Measurements from ENCODE around the gene TNFRSF25. TPM values are rescaled to one million over a fixed set of nuclear protein-coding genes. Genes with fewer than 3 reads are reported as not detected.

Gene TNFRSF25
- polyA plus RNA-seq, 2 of the 4 experiments (the other 2 are of a cell fraction), result 0.65 to 3.4 TPM

- ATAC-seq (no peak), DNase-seq (ENCODE audit: low read depth in 1 of 2, low spot score in 1 of 2) (no peak), FAIRE-seq (no peak)
- H3K4me2 ChIP-seq, result no peak overlapping the region
- POLR2A ChIA-PET, result no interaction called here
- CTCF ChIA-PET, result interaction anchor here (1.2 kb wide), 2 partner anchors 14 to 15 kb away, joined by 3 read pairs; no protein-coding TSS in a partner anchor
- no peak overlapping the region for H3K4me3 ChIP-seq
- no peak for TF ChIP-seq TFCP2L1 (CRISPR knock-in tag; IDR thresholded peaks at IDR 0.05)
- TF ChIP-seq RFX5 (IDR thresholded peaks at IDR 0.05), result no peak
- TF ChIP-seq ATOH8 (CRISPR knock-in tag; IDR thresholded peaks at IDR 0.05; ENCODE audit: low read depth), result no peak
- TF ChIP-seq JUN (IDR thresholded peaks at IDR 0.05), result no peak
- no peak for TF ChIP-seq CBX2 (IDR thresholded peaks at IDR 0.05; ENCODE audit: borderline replicate concordance, low read depth)
- TF ChIP-seq FOSB (CRISPR knock-in tag; IDR thresholded peaks at IDR 0.05), result no peak
- no peak for TF ChIP-seq ESRRA (IDR thresholded peaks at IDR 0.05; ENCODE audit: borderline replicate concordance, low read length)
- no peak for TF ChIP-seq HOXB13 (CRISPR knock-in tag; IDR thresholded peaks at IDR 0.05; ENCODE audit: low read depth)
- no peak for TF ChIP-seq ZSCAN20 (CRISPR knock-in tag; IDR thresholded peaks at IDR 0.05)
- no peak for TF ChIP-seq EHF (CRISPR knock-in tag; IDR thresholded peaks at IDR 0.05)
- TF ChIP-seq FOXS1 (CRISPR knock-in tag; IDR thresholded peaks at IDR 0.05), result no peak
- TF ChIP-seq RNF2 (IDR thresholded peaks at IDR 0.05; ENCODE audit: borderline replicate concordance, low read depth), result no peak
- H3K9me3 ChIP-seq, result no peaks in the 10 kb centered on the region
- 94% methylated on average over 39 of the region's 40 CpGs for WGBS (ENCODE audit: missing lambda C conversion rate)
- no peaks in the 10 kb centered on the region; the same call in 2 of the 3 replicates for H3K4me1 ChIP-seq
- H3K27ac ChIP-seq, result no peak overlapping the region
These were observed 4.9 kb downstream of the TNFRSF25 start for GRCh38 chr1:6461051-6461530.

- DNase-seq (ENCODE audit: low read depth in 1 of 2, low spot score in 1 of 2) (no peak), FAIRE-seq (no peak), ATAC-seq (no peak)
- ChIA-PET CTCF (interaction anchor here (1.2 to 1.7 kb wide), 4 partner anchors 15 to 118 kb away, joined by 3 to 5 read pairs (median 4); no protein-coding TSS in a partner anchor), POLR2A (no interaction called here)
- H3K4me1 ChIP-seq, result no peaks in the 10 kb centered on the region; the same call in 2 of the 3 replicates
- H3K4me3 ChIP-seq, result no peak overlapping the region
- H3K4me2 ChIP-seq, result no peak overlapping the region
- TF ChIP-seq ZFP36 (IDR thresholded peaks at IDR 0.05; ENCODE audit: borderline replicate concordance, partially characterized antibody) (no peak), CHD2 (IDR thresholded peaks at IDR 0.05; ENCODE audit: low read length, partially characterized antibody) (no peak), POLR2AphosphoS2 (conservative IDR thresholded peaks at IDR 0.05; ENCODE audit: low read length) (no peak), HDAC2 (IDR thresholded peaks at IDR 0.05) (no peak), SREBF2 (IDR thresholded peaks at IDR 0.05) (no peak), RFX5 (IDR thresholded peaks at IDR 0.05) (no peak), BHLHE40 (IDR thresholded peaks at IDR 0.05; ENCODE audit: low read depth, low read length) (no peak)
- WGBS (ENCODE audit: missing lambda C conversion rate), result 85% methylated on average over 23 of the region's 39 CpGs
- H3K27ac ChIP-seq, result no peak overlapping the region
- H3K9me3 ChIP-seq, result no peaks in the 10 kb centered on the region
These were observed 5.5 kb downstream of the TNFRSF25 start for GRCh38 chr1:6460301-6461050.

- no peak for DNase-seq (ENCODE audit: low read depth in 1 of 2, low spot score in 1 of 2)
- WGBS (ENCODE audit: missing lambda C conversion rate), result 83% methylated on average over 14 of the region's 18 CpGs
- H3K27ac ChIP-seq, result no peak overlapping the region
- H3K4me2 ChIP-seq, result no peak overlapping the region
- ChIA-PET POLR2A (no interaction called here), CTCF (interaction anchor here (1.2 to 1.7 kb wide), 4 partner anchors 14 to 117 kb away, joined by 3 to 5 read pairs (median 4); no protein-coding TSS in a partner anchor)
- no peak overlapping the region for H3K4me3 ChIP-seq
- H3K9me3 ChIP-seq, result no peaks in the 10 kb centered on the region
- no peak for ATAC-seq
- no peaks in the 10 kb centered on the region; the same call in 2 of the 3 replicates for H3K4me1 ChIP-seq
- FAIRE-seq, result no peak
- no peak for TF ChIP-seq CTCF (IDR thresholded peaks at IDR 0.05)
- TF ChIP-seq FOSL2 (IDR thresholded peaks at IDR 0.05), result no peak
- no peak for TF ChIP-seq FOSL2 (CRISPR knock-in tag; IDR thresholded peaks at IDR 0.05)
- TF ChIP-seq PBX3 (IDR thresholded peaks at IDR 0.05), result no peak
- no peak for TF ChIP-seq SREBF2 (IDR thresholded peaks at IDR 0.05)
- no peak for TF ChIP-seq MAX (IDR thresholded peaks at IDR 0.05)
- TF ChIP-seq RFX5 (IDR thresholded peaks at IDR 0.05), result no peak
- TF ChIP-seq RARB (CRISPR knock-in tag; IDR thresholded peaks at IDR 0.05), result no peak
- TF ChIP-seq EP300 (IDR thresholded peaks at IDR 0.05), result no peak
- TF ChIP-seq RAD21 (conservative IDR thresholded peaks at IDR 0.05 in 1 of 2, IDR thresholded peaks at IDR 0.05 in 1 of 2), result no peak
- no peak for TF ChIP-seq RCOR1 (IDR thresholded peaks at IDR 0.05; ENCODE audit: low read depth, low read length)
- no peak for TF ChIP-seq NR3C1 (IDR thresholded peaks at IDR 0.05)
- TF ChIP-seq EHF (CRISPR knock-in tag; IDR thresholded peaks at IDR 0.05), result no peak
- no peak for TF ChIP-seq KDM5A (IDR thresholded peaks at IDR 0.05)
- no peak for TF ChIP-seq HOXB13 (CRISPR knock-in tag; IDR thresholded peaks at IDR 0.05; ENCODE audit: low read depth)
- no peak for TF ChIP-seq NFE2L2 (conservative IDR thresholded peaks at IDR 0.05; ENCODE audit: low read length)
These were observed 6.1 kb downstream of the TNFRSF25 start for GRCh38 chr1:6459850-6460265.
